GM18517 (cell line): Measurements from ENCODE around the gene ICAM2.
"Not testable (repeated sequence)": the region's sequence is repeated elsewhere in the genome, so short reads cannot be mapped to it uniquely, and the experiment has no call there.

ENCODE experiments used
- ATAC-seq: cut with Tn5 transposase; IDR thresholded peaks from one replicate; pipeline ENCODE4 v1.9.1; 2021; ENCODE audit warnings: mild to moderate bottlenecking, moderate library complexity; ENCODE audit not compliant: unreplicated experiment

ICAM2 gene

DNA sequence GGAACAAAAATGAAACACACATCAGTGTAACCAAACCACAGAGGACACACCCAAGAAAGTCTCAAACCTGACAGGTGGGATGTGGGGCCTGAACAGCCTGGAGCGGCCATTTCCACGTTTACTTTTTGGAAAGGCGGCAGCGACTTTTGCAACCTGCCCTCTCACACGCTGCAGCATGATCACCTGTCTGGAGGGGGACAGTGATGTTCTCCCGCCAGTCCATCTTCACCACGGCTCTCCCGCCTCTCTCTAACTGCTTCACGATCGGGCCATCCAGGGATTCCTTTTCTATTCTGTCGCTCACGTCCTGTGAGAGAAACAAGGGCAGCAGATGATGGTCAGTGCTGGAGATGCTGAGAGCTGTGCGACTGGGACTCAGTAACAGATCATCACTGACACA lies 24.7 kb upstream of the ICAM2 start:
- ATAC-seq: no peak

DNA sequence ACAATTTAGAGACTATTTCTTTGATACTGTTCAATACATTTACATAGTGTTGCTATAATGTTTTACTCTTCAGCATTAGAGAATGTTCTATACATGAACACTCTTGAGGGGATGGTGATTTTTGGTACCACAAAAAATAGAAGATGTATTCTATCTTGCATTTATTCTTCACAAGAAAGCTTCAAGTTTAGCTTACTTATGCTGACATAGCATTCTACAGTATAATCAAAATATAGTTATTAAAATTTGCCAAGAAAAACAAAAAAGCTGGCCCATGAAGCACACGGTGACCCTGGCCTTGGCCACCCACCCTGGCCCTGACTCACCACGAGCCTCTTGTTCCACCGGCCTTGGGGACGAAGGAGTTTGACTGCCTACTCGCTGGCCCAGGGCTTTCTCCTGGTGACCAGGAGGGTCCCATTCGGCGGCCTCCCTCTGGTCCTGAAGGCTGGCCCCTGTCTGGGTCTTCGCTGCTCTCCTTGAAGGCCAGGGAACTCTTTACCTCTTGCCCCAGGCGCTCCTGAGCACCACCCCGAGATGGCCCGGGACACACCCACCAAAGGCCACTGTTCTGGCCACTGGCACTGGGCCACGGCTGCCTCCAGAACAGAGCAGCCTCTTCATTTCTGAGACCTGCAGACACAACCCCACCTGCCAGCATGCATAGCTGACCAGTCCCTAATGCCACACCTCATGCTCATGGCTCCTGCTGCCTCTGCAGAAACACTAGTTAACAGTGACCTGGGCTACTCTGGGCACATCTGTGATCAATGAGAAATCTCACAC lies 22.5 kb upstream of the ICAM2 start:
- ATAC-seq: no peak

DNA sequence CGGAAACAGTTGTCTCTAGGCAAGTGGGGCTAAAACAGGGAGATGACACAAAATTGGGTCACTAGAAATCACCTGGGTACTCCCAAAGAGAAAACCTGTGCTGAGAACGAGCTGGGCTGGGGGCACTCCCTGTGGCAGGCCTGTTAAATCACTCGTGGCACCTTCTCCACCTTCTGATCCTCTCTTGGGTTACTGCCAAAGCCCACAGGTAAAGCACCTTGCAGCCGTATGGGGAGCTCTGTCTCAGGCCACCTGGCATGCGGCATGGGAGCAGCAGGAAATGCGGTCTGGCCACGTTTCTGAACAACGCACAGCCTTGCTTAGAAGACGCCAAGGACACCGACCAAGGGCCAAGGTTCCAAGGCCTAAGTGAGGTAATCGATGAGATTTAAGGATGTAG lies 21.5 kb upstream of the ICAM2 start:
- ATAC-seq: no peak

DNA sequence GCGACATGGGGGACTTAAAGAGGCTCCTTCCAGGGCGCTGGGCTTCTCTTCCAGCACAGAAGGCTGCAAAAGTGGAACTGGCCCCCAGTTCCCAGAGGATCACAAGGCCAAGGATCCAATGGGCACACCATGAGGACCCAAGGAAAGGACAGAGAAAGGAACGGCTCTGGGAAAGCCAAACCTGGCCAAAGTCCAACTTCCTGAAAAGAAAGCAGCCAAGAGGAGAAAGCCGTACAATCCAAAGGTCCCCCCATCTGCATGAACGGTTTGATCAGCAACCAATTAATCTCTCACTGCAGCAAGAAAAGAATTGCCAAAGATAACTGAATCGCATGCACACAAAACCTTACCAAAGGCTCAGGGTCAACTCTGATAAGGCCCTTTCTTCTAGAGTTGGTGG lies 19.8 kb upstream of the ICAM2 start:
- ATAC-seq: no peak

DNA sequence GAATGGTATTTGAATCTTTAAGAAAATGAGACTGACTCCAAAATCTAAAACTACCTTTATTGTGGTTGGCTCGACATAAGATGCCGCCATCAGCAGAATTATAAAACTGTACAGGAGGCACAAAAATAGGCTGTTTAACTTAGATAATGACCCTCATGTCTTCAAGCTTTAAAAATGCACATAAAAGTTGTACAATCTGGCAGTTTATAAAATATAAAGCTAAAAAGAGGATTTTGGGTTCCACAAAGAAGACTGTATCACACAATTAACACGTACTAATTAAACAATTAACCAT lies 18.6 kb upstream of the ICAM2 start:
- no peak for ATAC-seq

DNA sequence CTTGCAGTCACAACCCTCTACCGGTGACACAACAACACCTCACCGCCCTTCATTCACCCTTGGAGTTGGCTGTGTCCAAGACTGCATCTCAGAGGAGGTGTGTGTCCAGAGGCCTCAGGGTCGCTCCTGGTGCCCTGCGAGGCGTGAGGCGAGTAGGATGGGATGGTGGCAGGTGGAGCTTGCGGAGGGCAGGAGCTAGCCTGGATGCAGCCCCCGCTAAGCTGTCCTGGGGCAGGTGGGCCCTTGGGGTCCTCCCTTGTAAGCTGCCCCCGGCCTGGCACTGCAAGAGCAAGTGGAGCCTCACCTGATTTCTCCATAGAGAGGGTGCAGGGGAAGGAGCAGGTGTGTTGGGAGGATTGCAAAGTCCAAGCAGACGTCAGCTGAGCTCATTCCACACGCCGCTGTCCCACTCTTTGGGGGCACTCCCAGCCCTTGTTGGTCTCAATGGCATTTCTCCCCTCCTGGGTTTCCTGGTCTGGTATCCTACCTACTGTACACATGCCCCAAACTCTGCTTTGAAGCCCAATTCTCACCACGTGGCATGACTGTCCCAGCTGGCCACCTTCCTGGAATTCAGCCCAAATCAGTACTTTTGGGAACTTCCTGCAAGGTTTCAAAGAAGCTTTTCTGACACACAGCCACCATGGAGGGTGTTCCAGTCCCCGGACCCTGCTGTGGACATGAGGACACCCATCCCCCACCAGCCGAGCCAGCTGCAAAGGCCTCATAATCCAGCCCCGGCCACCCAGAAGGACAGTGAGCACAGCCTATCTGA lies 18.1 kb upstream of the ICAM2 start:
- no peak for ATAC-seq

DNA sequence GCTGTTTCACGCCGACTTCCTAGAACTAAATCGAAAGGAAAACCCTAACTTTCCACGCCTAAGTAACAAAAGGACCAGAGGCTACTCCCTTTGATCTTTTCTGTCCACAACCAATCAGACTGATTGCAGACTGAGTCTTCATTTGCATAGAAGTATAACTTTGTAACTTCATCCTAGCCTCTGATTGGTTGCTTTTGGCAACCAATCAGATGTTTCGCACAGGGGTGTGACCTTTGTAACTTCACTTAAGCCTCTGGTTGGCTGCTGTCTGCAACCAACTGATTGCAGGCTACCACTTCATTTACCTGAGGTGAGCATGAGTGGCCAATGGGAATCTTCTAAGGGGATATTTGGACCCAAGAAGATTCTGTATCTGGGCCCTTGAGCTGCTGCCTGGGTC lies 17.4 kb upstream of the ICAM2 start:
- no peak for ATAC-seq

DNA sequence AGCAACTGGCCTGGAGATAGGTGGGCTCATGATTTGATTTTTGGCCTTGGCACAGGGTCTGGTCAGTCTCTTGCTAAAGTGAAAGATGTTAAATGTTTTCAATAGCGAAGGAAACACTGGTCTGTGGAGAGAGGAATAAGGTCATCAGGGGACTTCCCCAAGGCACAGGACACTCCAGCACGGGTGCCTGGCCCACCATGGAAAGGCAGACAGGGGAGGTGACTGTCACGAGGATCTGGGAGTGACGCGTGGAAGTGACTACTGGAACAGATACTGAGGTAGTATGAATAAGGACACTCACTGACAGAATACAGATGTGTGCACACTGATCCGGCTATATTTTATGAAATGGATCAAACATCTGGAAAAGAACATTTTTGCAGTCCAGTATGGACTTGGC lies 16.7 kb upstream of the ICAM2 start:
- no peak for ATAC-seq

DNA sequence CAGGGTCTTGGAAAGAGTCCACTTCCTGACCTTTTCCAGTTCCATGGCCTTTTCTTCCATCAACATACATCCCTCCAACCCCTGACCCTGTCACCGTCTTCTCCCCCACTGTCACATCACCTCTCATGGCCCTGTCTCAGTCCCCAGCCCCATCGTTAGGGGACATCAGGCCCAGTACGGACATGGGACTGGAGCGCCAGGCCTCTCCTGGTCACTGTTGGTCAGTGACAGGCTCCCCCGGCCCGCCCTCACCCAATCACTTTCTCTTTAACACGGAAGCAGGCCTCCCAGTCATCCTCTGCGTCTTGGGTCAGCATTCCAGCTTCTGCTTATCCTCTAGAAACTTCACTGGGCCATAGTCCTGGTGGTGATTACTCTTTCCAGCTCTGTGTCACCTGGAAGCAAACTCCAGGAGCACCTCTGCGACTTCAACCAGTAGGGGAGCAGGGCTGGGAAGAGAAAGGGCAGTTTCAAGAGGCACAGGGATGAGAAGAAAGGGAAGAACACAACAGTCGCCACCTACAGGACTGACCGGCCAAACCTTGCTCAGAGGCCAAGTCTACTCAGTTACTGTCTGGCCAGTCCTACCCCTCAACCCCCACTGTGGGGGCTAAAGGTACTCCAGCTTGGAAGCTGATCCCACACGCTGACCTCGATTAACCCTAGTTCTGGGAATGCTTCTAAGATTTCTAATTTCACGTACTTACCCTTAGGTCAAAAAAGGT lies 15.9 kb upstream of the ICAM2 start:
- no peak for ATAC-seq

DNA sequence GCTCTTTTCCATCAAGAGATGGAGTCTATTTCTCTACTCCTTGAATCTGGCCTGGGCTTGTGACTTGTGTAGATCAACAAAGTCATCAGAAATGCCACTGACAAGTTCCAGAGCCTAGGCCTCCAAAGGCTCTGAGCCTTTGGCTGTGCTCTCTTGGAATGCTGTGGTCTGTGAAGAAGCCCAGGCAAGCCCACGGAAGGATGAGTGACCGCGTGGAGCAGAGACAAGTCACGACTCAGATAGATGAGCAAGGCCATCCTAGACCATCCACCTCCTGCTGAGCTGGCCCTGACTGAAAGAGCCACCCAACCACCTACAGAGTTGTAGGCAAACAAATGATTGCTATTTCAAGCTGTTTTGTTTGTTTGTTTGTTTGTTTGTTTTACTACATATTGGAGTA lies 11.6 kb upstream of the ICAM2 start:
- ATAC-seq: no peak

DNA sequence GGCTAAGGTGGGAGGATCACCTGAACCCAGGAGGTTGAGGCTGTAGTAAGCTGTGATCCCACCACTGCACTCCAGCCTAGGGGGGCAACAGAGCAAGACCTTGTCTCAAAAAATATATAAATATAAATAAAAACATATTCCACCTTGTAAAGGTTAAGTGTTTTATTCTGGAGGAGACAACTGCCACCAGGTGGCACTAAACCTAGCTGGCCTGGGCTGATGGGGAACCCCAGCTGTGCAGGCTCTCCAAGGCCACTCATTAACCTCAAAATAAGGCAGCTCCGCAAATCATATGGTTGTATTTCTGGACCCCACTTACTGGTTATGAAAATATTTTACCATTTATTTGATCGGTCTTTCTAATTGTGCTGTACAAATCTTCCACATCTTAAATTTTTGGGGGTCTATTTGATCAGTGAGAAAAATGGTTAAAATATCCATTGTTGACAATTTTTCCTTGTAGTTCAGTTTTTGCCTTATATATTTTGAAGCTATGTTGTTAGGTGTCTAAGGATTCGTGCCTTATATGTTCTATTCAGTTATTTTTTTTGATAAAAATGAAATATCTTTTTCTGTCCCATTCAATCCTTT lies 8.5 kb upstream of the ICAM2 start:
- no peak for ATAC-seq

DNA sequence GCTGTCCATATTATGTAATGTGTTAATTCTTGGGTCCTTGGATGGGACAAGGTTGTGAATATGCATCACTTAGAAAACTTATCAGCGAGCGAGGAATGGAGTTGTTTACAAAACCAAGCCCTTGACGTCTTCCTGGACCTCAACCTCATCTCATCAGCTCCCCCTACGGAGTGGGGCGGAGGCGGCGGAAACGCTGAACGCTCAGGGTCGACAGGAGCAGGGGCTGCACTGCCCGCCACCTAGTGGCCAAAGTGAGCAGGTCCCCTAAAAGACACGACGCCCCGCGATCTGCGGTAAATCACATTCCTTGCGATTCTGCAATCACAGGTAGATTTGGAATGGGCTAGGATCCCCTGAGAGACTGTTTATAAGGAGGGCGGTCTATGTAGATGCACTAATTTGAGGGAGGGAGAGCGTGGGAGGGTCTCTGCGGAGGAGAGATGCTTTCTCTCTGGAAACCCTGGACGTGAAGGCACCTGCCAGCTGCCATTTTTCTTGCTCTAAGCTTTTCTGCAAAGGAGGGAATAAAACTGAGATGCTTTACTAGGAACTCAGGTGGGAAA lies 5.4 kb upstream of the ICAM2 start:
- ATAC-seq: no peak

DNA sequence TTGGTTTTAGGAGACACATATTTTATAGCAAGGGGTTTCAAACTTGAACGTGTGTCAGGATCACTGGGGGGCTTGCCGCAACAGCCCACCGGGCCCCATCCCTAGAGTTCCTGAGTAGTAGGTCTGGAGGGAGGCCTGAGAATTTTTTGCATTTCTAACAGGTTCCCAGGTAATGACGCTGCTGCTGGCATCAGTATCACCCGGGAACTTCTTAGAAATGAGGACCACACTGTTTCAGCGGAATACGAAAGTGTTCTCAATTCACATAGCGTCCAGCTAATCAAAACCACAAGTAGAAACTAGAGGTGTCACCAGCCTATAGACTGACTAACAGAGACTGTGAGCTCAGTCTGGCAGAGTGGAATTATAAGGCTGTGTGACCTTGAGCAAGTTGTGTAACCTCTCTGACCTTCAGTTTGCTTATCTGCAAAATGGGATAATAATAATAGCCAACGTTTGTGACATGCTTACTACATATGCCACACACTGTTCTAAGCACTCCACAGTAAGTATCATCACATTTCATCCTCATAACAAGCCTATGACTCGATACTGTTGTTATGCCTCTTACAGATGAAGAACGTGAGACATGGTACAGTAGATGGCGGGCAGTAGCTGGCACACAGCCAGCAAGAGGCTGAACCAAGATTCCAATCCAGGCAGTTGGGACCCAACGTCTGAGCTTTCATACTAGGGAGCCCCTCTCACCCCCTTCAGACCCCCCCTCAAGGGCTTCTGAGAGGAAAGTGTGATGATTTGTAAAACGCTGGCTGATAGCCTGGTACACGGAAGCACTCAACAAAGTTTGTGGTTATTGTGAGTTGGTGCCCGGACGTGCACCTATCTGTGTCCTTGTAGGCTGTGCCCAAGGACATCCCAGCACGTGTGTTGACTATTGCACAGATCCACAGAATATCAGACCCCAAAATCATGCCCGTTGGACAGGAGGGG lies 4.6 kb upstream of the ICAM2 start:
- no peak for ATAC-seq

DNA sequence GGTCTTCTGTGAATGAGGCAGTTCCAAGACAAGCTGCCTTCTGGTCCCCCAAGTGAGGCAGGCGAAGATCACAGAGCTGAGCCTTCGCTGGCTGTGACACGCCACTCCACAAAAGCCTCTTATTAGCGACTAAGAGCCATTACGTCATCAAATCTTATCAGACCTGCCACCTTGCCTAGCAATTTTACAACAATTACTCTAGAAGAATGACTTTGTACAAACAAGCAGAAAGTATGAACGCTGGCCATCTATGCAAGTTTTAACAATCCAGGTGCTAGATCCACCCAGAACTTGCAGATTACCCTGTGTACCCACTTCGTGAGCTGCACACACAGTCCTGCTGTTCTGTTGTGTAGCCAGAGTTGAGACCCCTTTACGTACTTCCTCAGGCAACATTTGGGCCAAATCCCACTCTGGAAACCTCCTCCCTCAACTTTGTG lies 3.8 kb upstream of the ICAM2 start:
- ATAC-seq: no peak

DNA sequence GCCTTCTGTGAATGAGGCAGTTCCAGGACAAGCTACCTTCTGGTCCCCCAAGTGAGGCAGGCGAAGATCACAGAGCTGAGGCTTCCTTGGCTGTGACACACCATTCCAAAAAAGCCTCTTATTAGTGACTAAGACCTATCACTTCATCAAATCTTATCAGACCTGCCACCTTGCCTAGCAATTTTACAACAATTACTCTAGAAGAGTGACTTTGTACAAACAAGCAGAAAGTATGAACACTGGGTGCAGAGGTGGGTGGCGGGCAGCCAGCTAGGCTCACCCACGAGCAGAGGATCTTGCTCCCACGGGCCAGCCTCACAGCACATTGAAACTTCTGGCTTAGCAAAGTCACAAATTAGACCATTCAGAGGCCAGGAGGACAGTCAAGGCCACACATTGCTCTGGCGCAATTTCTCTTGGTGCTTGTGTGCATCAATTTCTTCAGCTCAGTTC lies 2.2 kb upstream of the ICAM2 start:
- ATAC-seq: no peak

DNA sequence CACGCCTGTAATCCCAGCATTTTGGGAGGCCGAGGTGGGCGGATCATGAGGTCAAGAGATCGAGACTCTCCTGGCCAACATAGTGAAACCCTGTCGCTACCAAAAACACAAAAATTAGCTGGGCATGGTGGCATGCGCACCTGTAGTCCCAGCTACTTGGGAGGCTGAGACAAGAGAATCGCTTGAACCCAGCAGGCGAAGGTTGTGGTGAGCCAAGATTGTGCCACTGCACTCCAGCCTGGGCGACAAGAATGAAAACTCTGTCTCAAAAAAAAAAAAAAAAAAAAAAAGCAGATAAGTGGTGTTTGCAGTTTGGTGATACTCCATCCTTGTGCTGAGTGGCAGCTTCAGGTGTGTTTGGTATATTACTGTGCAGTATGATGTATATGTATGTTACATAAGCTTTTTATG lies 877 bp downstream of the ICAM2 start:
- ATAC-seq: not testable (repeated sequence)

DNA sequence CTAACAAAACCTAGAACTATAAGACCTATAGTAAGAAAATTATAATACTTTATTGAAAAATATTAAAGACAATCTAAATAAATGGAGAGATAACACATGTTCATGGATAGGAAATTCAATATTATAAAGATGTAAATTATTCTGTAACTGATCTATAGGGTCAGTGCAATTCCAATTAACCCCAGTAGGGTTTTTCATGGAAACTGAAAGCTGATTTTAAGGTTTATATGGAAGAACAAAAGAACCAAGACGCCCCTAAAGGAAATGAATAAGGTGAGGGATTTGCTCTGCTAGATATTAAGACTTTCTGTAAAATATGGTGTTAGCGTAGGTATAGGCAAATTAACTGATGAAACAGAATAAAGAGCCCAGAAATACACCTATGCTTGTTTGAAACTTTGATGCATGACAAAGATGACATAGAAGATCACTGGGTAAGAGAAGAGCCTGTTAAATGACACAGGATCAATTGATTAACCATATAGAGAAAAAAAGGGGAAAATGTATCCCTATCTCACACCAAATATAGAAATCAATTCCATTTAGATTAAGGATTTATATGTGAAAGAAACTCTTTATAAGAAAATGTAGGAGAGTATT lies 3.0 kb downstream of the ICAM2 start:
- no peak for ATAC-seq

DNA sequence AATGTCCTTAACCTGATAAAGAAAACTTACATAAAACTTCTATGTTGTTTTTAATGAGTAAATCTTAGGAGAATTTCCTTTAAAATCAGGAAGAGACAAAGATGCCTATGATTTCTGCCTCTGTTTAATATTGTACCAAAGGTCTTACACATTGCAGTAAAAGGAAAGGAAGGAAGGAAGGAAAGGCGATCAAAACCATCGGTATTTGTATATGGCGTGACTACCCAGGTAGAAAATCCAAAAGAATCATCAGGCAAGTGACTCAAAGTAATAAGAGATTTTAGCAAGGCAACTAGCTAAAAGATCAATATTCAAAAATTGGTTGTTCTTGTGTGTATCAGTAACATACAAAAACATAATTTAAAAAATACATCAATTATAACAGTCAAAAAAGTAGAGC lies 3.5 kb downstream of the ICAM2 start:
- ATAC-seq: no peak

DNA sequence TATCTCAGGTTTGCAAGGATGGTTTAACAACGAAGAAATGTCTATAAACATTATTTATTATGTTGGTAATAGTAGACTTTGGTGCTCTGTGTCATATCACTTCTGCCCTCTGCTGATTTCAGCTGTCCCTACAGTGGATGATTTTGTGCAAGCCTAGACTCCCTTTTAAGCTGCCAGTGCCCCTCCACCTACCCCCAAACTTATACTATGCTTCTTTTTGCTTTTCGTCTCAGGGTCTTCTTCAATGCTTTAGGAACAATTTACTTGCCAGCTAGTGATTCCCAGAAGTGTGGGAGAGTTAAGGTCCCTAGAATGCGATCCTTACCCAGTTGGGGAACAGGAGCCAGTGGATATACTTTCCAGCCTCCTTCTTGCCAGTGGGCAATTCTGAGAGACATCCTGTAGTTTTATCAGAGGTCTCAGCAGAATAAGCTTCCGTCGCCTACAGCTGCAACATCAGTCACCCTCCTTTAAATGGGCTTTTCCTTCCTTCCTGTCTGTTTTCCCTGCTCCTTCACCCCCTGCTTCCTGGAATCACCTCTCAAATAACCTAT lies 4.1 kb downstream of the ICAM2 start:
- no peak for ATAC-seq
